CD4-positive, CD25-positive, alpha-beta regulatory T cell (primary cell): ENCODE data around the gene SMIM27. TPM values are rescaled to one million over a fixed set of nuclear protein-coding genes. Genes with fewer than 3 reads are reported as not detected.
"Not testable (repeated sequence)": the region's sequence is repeated elsewhere in the genome, so short reads cannot be mapped to it uniquely, and the experiment has no call there.

Experiments used
- ATAC-seq, 2 donors: fragments of 150-1000 bp; cut with Tn5 transposase; one replicate each; pipeline ENCODE4 v1.10.0; 2021; ENCODE audit warnings: low read depth in 2 of 2, moderate number of reproducible peaks in 2 of 2, moderate library complexity in 1 of 2
- DNase-seq, 3 donors: peaks; one replicate each; pipeline versions ENCODE4 v3.0.0 to v3.0.0-alpha.2; 2012 to 2022; ENCODE audit warnings: mixed read lengths in 1 of 3
- H3K27ac ChIP-seq: one replicate; pipeline ENCODE4 v1.7.0; 2013; ENCODE audit warnings: mild to moderate bottlenecking, low read length; ENCODE audit not compliant: insufficient read depth, poor library complexity, severe bottlenecking
- H3K27me3 ChIP-seq: one replicate; pipeline ENCODE4 v1.7.0; 2013; ENCODE audit warnings: low read length; ENCODE audit not compliant: control insufficient read depth, insufficient read depth
- H3K36me3 ChIP-seq: one replicate; pipeline ENCODE4 v1.7.0; 2013; ENCODE audit warnings: mild to moderate bottlenecking, low read length, moderate library complexity; ENCODE audit not compliant: control insufficient read depth, insufficient read depth
- H3K4me1 ChIP-seq: 2 replicates; pipeline ENCODE4 v1.7.0; 2013; ENCODE audit warnings: mild to moderate bottlenecking, low read length; ENCODE audit not compliant: insufficient read depth, control insufficient read depth, poor library complexity, severe bottlenecking
- H3K4me3 ChIP-seq: one replicate; pipeline ENCODE4 v1.7.0; 2013; ENCODE audit warnings: low read depth, mild to moderate bottlenecking, low read length, moderate library complexity
- H3K9me3 ChIP-seq, 2 experiments: 1 replicate in 1 of 2; 2 replicates in 1 of 2; pipeline ENCODE4 v1.7.0; 2013; ENCODE audit warnings: low read length in 2 of 2, mild to moderate bottlenecking in 1 of 2, moderate library complexity in 1 of 2; ENCODE audit not compliant: control insufficient read depth in 2 of 2
- H3K27ac Mint-ChIP-seq, 3 donors: one replicate each; pipeline ENCODE4 v1.8.0; 2020 to 2022; ENCODE audit warnings: mild to moderate bottlenecking in 3 of 3, mixed read lengths in 3 of 3, moderate library complexity in 2 of 3
- H3K27me3 Mint-ChIP-seq: one replicate; pipeline ENCODE4 v1.8.0; 2022; ENCODE audit warnings: mild to moderate bottlenecking, mixed read lengths
- H3K36me3 Mint-ChIP-seq: one replicate; pipeline ENCODE4 v1.8.0; 2020; ENCODE audit warnings: mixed read lengths
- H3K4me1 Mint-ChIP-seq, 4 donors: one replicate each; pipeline ENCODE4 v1.8.0; 2020 to 2022; ENCODE audit warnings: mixed read lengths in 4 of 4, mild to moderate bottlenecking in 1 of 4
- H3K4me3 Mint-ChIP-seq, 4 donors: one replicate each; pipeline ENCODE4 v1.8.0; 2020 to 2022; ENCODE audit warnings: mild to moderate bottlenecking in 4 of 4, mixed read lengths in 4 of 4, moderate library complexity in 3 of 4
- H3K9me3 Mint-ChIP-seq, 7 donors: one replicate each; pipeline ENCODE4 v1.8.0; 2020 to 2022; ENCODE audit warnings: mixed read lengths in 7 of 7, mild to moderate bottlenecking in 3 of 7, moderate library complexity in 2 of 7
- polyA plus RNA-seq, 4 donors: library from polyadenylated mRNA; unstranded; fragments of 300-500 nt; fragmentation: Illumina TruSeq; gene quantifications; one replicate each; pipeline ENCODE4 v1.2.3, GENCODE V29; 2021
- total RNA-seq: library from RNA; stranded (reverse); gene quantifications from one replicate; pipeline ENCODE4 v1.2.3, GENCODE V29; 2022

The SMIM27 gene
- total and polyA plus RNA-seq, 5 donors from 2014 or later = 30.8 to 102 (median 99.0) TPM

DNA sequence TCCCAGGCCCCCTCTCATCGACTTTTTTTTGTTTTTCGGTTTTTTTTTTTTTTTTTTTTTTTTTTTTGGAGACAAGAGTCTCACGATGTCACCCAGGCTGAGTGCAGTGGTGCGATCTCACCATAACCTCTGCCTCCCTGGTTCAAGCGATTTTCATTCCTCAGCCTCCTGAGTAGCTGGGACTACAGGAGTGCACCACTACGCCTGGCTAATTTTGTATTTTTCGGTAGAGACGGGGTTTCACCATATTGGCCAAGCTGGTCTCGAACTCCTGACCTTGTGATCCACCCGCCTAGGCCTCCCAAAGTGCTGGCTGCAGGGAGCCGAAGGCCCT is 27.6 kb upstream of the SMIM27 start:
- Histone ChIP-seq H3K4me1 (peaks cover 41% of the 10 kb centered on the region), H3K4me3 (peak overlapping the region; percentile 98), H3K27ac (peak overlapping the region; percentile 89)
- Mint-ChIP-seq H3K4me1 (peaks cover 34 to 66% (median 46%) of the 10 kb centered on the region in 4 donors), H3K4me3 (peak overlapping the region; percentile 94 to 98 (median 98)), H3K36me3 (peaks cover 22% of the 10 kb centered on the region), H3K27ac (peak overlapping the region; percentile 66 to 95 (median 87))
- H3K36me3 ChIP-seq, H3K27me3 Mint-ChIP-seq, H3K27me3 ChIP-seq, ATAC-seq, H3K9me3 Mint-ChIP-seq, H3K9me3 ChIP-seq: not testable (repeated sequence)
- DNase-seq = peak in 1 of 3 donors; percentile 11

DNA sequence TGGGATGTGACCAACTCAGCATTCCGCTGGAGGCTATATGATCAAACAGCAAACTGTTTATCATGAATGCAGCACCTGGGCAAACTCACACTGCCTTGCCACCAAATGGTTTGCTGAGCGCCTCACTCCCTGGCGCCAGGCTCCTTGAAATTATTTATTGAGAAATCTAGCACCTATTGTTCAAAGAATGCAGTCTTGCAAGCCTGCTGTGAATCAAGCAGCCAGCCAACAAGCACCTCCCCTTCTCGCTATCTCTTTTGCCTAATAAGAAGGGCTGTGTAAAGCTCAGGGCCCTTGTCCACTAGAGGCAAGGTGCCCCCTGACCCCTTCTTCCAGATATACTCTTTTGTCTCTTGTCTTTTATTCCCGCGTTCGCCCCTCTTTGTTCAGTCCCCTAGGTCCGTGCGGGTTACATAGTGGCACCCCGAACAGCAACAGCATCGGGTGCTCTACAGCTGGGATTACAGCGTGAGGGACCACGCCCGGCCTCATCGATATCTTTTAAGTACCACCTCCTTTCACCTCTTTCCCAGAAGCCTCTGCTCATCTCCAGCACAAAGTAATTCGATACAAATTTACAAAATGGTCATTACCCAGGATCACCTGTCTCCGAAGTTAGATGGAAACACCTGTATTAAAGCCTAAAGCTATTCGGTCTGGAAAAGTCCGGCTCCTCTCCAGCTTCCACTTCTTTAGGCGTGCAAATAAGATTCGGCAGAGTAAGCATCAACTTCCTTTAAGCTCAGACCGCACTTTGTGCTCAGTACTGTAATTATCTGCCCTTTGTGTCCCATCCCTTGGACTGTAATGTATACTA is 27.0 kb upstream of the SMIM27 start:
- H3K4me3 ChIP-seq = peak overlapping the region; percentile 98
- H3K9me3 ChIP-seq = no peaks in the 10 kb centered on the region
- peak overlapping the region; percentile 89 for H3K27ac ChIP-seq
- no peaks in the 10 kb centered on the region for H3K27me3 ChIP-seq
- Mint-ChIP-seq H3K4me1 (peaks cover 34 to 64% (median 44%) of the 10 kb centered on the region in 4 donors), H3K27ac (peak overlapping the region; percentile 83 to 99 (median 87)), H3K27me3 (no peaks in the 10 kb centered on the region), H3K4me3 (peak overlapping the region; percentile 94 to 98 (median 98)), H3K36me3 (peaks cover 22% of the 10 kb centered on the region), H3K9me3 (peaks cover 0 to 1% (median 0%) of the 10 kb centered on the region in 7 donors)
- ATAC-seq = peak; percentile 19 to 38
- peaks cover 4% of the 10 kb centered on the region for H3K36me3 ChIP-seq
- peak in 2 of 3 donors; percentile 21 to 57 for DNase-seq
- peaks cover 41% of the 10 kb centered on the region for H3K4me1 ChIP-seq

DNA sequence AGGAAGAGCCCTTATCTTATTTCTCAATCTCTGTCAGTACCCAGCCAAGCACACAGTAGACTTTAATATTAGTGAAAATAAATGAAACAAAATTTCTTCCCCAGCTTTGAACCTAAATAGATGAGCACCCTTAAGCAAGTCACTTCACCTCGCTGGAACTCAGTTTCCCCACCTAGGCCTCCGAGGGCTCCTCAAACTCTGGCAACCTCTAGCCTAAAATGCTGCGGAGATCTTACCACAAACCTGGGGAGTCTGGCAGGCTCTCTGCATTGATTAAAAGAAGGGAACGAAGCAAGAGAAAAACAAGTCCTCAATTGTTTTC is 26.5 kb upstream of the SMIM27 start:
- H3K9me3 Mint-ChIP-seq = peaks cover 0 to 1% (median 0%) of the 10 kb centered on the region in 7 donors
- peak overlapping the region; percentile 98 for H3K4me3 ChIP-seq
- peak overlapping the region; percentile 83 to 99 (median 87) for H3K27ac Mint-ChIP-seq
- peaks cover 34 to 61% (median 42%) of the 10 kb centered on the region in 4 donors for H3K4me1 Mint-ChIP-seq
- H3K27ac ChIP-seq = peak overlapping the region; percentile 89
- ATAC-seq (no peak), DNase-seq (no peak)
- no peaks in the 10 kb centered on the region for H3K27me3 Mint-ChIP-seq
- no peaks in the 10 kb centered on the region for H3K9me3 ChIP-seq
- H3K27me3 ChIP-seq = no peaks in the 10 kb centered on the region
- H3K36me3 ChIP-seq = peaks cover 2% of the 10 kb centered on the region
- peaks cover 22% of the 10 kb centered on the region for H3K36me3 Mint-ChIP-seq
- peak overlapping the region; percentile 94 to 98 (median 98) for H3K4me3 Mint-ChIP-seq
- H3K4me1 ChIP-seq = peaks cover 41% of the 10 kb centered on the region

DNA sequence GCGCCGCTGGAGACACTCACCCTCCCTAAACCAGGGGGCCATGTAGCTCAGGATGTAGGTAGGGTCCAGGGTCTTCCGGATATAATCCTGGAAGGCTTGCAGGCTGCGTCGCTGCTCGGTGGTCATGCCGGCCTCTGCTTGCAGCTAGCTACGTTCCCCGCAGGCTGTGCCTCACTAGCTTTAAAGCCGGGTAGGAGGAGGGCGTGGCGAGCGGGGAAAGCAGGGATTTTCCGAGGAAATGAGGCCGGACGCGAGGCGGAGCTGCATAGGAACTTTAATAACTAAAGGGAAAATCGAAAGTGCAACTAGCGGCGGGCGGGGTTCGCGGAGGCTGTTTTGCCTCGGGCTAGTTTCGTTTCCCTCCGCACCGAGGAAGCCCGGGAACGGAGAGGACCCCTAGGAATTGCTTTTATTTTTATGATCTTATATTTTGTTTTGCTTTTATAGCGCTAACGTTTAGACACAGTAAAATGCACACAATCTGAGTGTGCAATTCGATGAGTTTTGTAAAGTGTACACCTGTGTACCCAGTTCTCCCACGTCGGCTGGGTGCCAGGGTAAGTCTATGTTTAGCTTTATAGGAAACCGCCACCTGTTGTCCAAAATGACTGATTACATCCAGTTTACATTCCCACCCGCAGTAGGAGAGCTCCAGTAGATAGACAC is 26.0 kb upstream of the SMIM27 start, which contains the start of gene RIGI:
Gene RIGI, minus strand, starts transcription at position 156 of the 666 bp plus-strand sequence. Its CDS starts 30 bp downstream, at position 126.
- ATAC-seq = peak; percentile 71 to 75

DNA sequence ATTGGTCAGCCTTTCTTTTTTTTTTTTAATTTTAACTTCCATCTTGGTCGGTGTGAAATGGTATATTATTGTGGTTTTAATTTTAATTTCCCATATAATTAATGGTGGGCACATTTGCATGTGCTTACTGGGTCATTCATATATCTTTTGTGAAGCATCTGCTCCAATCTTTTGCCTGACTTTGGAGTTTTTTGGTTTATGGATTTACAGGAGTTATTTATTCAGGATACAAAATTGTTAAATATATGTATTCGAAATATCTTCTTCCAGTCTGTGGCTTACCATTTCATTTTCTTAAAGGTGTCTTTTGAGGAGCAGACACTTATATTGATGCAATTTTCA is 25.4 kb upstream of the SMIM27 start:
- H3K4me3 Mint-ChIP-seq = peak overlapping the region; percentile 94 to 98 (median 98)
- H3K4me1 Mint-ChIP-seq = peaks cover 29 to 55% (median 37%) of the 10 kb centered on the region in 4 donors
- Histone ChIP-seq H3K4me3 (peak overlapping the region; percentile 98), H3K4me1 (peaks cover 41% of the 10 kb centered on the region), H3K9me3 (no peaks in the 10 kb centered on the region), H3K36me3 (peaks cover 2% of the 10 kb centered on the region), H3K27me3 (no peaks in the 10 kb centered on the region), H3K27ac (peak overlapping the region; percentile 89)
- DNase-seq (no peak), ATAC-seq (no peak)
- H3K27me3 Mint-ChIP-seq = no peaks in the 10 kb centered on the region
- H3K27ac Mint-ChIP-seq = peak overlapping the region; percentile 83 to 99 (median 87)
- peaks cover 0 to 1% (median 0%) of the 10 kb centered on the region in 7 donors for H3K9me3 Mint-ChIP-seq
- peaks cover 22% of the 10 kb centered on the region for H3K36me3 Mint-ChIP-seq

More for the DNA sequence above, 26.0 kb upstream of the SMIM27 start, which contains the start of gene RIGI:
- Mint-ChIP-seq H3K27me3 (no peaks in the 10 kb centered on the region), H3K36me3 (peaks cover 22% of the 10 kb centered on the region), H3K27ac (peak within 1 kb of the TSS; percentile 83 to 99 (median 87)), H3K9me3 (peaks cover 0 to 1% (median 0%) of the 10 kb centered on the region in 7 donors), H3K4me3 (peak within 1 kb of the TSS; percentile 94 to 98 (median 98)), H3K4me1 (peaks cover 34 to 60% (median 41%) of the 10 kb centered on the region in 4 donors)
- H3K4me3 ChIP-seq = peak within 1 kb of the TSS; percentile 98
- H3K36me3 ChIP-seq = peaks cover 2% of the 10 kb centered on the region
- H3K27me3 ChIP-seq = no peaks in the 10 kb centered on the region
- H3K27ac ChIP-seq = peak within 1 kb of the TSS; percentile 89
- peak; percentile 77 to 86 (median 78) for DNase-seq
- no peaks in the 10 kb centered on the region for H3K9me3 ChIP-seq
- peaks cover 41% of the 10 kb centered on the region for H3K4me1 ChIP-seq

DNA sequence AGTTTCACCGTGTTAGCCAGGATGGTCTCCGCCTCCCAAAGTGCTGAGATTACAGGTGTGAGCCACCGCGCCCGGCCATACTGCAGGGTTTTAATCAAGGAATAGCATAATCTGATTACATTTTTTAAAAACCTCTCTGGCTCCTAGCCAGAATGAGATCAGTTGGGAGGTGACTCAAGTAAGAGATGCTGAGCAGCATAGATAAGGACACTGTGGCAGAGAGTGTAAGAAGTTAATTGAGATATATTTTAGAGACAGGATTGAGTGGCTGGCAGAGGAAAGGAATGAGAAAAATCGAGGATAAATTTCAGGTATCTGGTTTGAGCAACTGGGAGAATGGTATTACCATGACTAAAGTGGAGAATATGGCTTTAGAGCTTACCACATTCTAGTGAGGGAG is 18.8 kb upstream of the SMIM27 start:
- no peak for DNase-seq
- Histone ChIP-seq H3K36me3 (no peaks in the 10 kb centered on the region), H3K27me3 (no peaks in the 10 kb centered on the region), H3K9me3 (no peaks in the 10 kb centered on the region), H3K4me3 (no peak overlapping the region), H3K4me1 (no peaks in the 10 kb centered on the region), H3K27ac (no peak overlapping the region)
- H3K9me3 Mint-ChIP-seq = no peaks in the 10 kb centered on the region
- H3K4me1 Mint-ChIP-seq = peaks cover 0 to 7% (median 4%) of the 10 kb centered on the region in 4 donors
- no peak overlapping the region for H3K27ac Mint-ChIP-seq
- no peaks in the 10 kb centered on the region for H3K36me3 Mint-ChIP-seq
- ATAC-seq = no peak
- H3K4me3 Mint-ChIP-seq = no peak overlapping the region
- H3K27me3 Mint-ChIP-seq = no peaks in the 10 kb centered on the region

DNA sequence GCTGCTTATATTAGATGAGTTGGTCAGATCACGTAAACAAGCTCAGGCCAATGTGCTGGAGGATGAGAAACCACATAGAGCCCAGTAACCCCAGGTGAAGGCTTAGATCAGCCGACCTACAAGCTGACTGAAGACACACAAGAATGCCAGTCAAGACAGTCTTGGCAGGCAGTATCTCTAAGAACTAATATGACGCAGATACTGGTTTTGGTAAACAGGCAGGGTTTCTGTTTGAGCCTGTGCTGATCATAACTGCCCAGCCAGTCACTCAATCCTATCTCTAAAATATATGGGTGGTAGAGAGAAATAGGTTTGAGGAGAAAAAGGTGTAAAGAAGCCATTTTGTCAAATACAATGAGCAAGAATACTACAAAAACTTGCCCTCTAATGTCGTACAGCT is 18.3 kb upstream of the SMIM27 start:
- ATAC-seq = no peak
- Mint-ChIP-seq H3K4me3 (no peak overlapping the region), H3K4me1 (peaks cover 0 to 7% (median 3%) of the 10 kb centered on the region in 4 donors), H3K9me3 (no peaks in the 10 kb centered on the region), H3K27ac (no peak overlapping the region), H3K36me3 (no peaks in the 10 kb centered on the region), H3K27me3 (no peaks in the 10 kb centered on the region)
- Histone ChIP-seq H3K27me3 (no peaks in the 10 kb centered on the region), H3K27ac (no peak overlapping the region), H3K36me3 (no peaks in the 10 kb centered on the region), H3K9me3 (no peaks in the 10 kb centered on the region), H3K4me1 (no peaks in the 10 kb centered on the region), H3K4me3 (no peak overlapping the region)
- no peak for DNase-seq
